GM19372 (cell line): Measurements from ENCODE around the gene ZFR.
"Not testable (repeated sequence)": the region's sequence is repeated elsewhere in the genome, so short reads cannot be mapped to it uniquely, and the experiment has no call there.

Experiments used
- ATAC-seq: cut with Tn5 transposase; IDR thresholded peaks from one replicate; pipeline ENCODE4 v1.9.1; 2021; ENCODE audit warnings: mild to moderate bottlenecking, low read depth, moderate library complexity; ENCODE audit not compliant: unreplicated experiment

Gene ZFR

DNA sequence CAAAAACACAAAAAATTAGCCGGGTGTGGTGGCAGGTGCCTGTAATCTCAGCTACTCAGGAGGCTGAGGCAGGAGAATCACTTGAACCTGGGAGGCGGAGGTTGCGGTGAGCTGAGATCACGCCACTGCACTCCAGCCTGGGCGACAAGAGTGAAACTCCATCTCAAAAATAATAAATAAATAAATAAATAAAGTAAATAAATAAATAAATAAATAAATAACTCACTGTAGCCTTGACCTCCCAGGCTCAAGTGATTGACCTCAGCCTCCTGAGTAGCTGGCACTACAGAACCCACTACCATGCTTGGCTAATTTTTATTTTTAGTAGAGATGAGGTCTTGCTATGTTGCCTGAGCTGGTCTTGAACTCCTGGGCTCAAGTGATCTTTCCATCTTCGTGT is 77.3 kb downstream of the ZFR start:
- ATAC-seq: not testable (repeated sequence)

DNA sequence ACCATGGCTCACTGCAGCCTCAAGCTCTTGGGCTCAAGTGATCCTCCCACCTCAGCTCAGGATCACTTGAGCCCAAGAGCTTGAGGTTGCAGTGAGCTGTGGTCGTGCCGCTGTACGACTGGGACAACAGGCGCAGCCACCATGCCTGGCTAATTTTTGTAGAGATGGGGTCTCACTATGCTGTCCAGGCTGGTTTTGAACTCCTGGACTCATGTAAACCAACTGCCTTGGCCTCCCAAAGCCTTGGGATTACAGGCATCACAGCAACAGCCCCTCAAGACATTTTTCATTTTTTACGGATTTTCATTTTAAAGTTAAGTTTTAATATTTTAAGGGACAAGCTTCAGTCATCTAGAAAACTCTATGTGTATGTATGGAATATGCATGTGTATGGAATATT is 78.9 kb downstream of the ZFR start:
- no peak for ATAC-seq

DNA sequence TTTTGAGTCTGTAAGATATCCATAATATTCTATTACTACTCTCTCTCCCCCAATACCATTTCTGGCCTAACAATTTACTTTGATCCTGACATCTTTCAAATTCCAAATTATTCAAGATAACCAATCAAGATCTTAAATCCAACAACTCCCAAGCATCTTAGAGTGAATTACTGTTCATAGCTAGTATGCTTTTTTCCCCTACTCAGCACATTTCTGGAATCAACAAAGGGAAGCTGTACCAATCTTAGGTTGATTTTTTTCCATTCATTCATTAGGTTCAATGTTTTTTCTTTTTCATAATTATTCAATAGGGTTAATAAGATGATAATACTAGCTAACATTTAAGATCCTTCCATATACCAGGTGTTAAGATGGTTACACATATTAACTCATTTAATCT is 81.5 kb downstream of the ZFR start:
- ATAC-seq: no peak

DNA sequence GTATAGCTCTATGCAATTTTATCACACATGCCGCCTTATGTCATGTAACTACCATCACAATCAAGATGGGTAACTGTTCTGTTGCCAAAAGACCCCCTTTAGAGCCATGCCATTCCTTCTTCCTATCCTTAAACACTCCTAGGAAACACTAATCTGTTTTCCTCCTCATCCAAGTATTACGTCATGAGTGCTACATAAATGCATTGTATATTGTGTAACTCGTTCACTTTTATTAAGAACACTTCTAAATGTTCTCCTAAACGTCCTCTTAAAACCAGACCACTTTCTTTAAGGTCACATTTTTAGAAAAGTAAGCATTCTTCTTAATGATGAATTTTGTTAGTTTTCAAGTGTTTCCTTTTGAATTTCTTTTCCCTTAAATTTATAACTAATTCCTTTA is 82.0 kb downstream of the ZFR start:
- ATAC-seq: no peak

DNA sequence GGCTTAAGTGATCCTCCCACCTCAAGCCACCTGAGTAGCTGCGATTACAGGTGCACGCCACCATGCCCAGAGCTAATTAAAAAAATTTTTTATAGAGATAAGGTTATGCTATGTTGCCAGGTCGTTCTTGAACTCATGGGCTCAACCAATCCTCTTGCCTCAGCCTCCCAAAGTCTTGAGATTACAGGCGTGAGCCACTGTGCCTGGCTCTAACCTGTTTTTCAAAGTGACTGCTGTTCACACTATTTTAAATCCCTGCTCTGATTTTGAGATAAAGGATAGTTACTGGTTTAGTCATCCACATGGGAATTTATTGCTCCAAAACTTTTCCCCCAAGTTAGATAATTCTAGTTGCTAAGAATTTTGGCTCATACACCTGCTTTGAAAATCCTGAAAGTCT is 83.6 kb downstream of the ZFR start:
- no peak for ATAC-seq

DNA sequence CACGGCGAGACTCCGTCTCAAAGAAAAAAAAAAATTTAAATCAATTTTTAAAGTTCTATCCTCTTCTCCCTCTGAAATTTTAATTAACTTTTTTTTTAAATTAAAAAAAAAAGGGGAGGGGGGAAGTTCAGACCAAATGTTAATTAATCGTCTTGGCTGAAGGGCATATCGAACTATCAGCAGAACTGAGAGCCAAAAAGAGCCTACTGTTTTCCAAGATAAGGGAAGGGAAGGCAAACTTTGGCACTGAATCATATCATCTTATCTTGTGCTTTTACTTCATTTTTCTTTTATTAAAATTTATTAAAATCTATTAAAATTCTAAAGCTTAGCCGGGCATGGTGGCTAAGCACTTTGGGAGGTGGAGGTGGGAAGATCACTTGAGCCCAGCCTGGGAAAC is 85.9 kb downstream of the ZFR start:
- ATAC-seq: no peak

DNA sequence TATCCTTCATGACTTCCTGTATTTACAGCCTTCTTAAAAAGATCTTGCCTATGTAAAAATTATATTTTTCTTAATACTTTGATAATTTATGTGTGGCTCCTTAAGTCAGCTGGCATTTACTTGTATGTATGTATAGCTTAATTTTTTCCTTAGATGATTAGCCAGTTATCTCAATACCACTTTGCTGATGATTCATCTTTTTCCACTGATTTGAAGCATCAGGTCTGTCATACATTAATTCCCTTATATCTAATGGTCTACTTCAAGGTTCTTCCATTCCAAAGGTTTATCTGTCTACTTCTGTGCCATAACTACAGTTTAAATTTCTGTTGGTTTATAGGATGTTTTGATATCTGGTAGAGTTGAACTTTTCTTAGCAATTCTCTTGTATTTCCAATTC is 86.9 kb downstream of the ZFR start:
- ATAC-seq: no peak

DNA sequence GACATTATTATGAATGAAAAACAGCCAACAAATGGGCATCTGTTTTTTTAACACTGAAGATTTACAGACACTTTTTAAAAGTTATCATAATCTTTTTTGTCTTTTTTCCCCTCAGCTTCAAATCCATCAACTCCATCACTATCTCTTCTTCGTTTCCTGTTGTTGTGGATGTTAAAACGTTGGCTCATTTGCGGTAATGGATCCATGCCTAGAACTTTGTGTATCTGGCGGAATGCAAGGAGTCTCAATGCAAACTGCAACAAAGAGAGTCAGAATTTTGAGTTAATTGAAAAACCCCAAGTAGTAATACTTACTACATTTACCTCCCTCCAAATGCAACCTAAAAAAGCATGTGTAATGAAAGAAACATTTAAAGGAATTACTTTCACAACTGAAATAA is 88.9 kb downstream of the ZFR start:
- ATAC-seq: no peak

DNA sequence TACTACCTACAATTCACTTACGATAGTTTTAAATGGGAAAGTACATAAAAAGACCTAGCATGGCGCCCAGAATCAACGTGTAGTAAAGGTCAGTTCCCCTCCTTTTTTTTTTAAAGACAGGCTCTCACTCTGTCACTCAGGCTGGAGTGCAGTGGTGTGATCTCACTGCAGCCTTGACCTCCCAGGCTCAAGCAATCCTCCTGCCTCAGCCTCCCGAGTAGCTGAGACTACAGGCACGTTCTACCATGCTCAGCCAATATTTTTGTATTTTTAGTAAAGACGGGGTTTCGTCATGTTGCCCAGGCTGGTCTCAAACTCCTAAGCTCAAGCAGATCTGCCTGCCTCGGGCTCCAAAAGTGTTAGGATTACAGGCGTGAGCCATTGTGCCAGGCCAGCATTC is 91.1 kb downstream of the ZFR start:
- ATAC-seq: no peak

DNA sequence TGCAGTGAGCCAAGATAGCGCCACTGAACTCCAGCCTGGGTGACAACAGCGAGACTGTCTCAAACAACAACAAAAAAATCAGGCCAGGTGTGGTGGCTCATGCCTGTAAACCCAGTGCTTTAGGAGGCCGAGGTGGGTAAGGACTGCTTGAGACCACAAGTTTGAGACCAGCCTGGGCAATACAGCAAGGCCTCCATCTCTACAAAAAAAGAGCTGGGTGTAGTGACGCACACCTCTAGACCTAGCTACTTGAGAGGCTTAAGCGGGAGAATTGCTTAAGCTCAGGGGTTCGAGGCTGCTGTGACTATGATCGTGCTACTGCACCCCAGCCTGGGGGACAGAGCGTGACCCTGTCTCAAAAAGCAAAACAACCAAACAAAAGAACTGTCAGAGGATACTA is 91.9 kb downstream of the ZFR start:
- no peak for ATAC-seq

DNA sequence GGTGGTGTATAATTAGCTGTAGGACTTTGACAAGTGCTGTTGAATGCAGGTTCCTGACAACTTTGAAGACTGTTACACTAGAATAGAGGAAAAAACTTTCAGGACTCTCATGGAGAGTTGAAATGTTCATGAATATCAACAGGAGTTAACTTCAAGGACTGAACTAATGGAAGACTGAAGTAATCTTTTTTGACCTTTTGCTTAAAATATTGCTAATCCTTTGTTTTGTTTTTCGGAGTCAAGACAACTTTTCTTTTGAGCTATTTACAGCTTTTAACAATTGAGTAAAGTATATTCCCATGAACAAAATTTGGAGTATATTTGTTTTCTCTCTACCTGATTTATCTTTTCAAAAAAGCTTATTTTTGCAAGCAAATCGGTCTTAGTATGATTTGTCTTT is 97.7 kb downstream of the ZFR start:
- no peak for ATAC-seq

DNA sequence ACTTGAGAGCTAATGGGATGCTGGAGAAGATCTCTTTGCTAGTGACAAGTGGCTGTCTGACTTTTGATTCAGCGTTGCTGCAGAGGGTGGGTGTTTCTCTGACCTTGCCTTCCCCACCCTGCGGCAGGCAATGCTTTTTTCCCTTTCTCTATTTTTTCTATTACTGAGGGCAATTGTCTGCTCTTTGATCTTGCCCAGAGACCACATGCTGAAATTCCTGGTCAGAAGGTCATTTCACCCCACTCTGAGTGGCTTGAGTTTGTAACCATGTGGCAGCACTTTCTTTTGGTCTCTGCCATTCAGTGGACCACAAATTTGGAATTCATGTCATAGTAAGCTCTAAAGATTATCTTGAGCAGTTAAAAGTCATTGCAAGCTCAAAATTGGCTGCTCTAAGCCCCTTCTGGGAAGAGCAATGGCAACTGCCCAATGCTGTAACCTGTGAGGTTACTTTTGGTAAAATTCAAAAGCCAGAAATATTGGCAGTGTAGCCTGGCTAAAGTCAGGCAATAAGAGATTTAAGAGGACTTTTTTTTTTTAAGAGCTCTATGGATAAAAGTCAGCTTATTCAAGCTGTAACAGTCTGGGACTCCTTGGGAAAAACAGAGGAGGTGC is 101.4 kb downstream of the ZFR start:
- no peak for ATAC-seq

DNA sequence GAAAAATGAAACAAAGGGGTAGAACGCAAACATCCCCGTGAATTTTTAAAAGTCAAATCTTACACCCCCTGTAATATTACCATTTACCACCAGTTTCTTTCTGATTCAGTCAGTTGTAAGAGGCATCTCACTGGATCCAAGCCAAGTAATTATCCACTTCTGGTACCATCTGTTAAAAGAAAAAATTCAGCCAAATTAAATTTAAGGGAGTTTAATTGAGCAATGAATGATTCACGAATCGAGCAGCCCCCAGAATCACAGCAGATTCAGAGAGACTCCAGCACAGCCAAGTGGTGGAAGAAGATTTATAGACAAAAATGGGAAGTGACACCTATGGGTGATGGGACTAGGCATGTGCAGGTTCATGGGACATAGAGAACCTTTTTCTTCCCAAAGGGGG is 101.9 kb downstream of the ZFR start:
- ATAC-seq: no peak

DNA sequence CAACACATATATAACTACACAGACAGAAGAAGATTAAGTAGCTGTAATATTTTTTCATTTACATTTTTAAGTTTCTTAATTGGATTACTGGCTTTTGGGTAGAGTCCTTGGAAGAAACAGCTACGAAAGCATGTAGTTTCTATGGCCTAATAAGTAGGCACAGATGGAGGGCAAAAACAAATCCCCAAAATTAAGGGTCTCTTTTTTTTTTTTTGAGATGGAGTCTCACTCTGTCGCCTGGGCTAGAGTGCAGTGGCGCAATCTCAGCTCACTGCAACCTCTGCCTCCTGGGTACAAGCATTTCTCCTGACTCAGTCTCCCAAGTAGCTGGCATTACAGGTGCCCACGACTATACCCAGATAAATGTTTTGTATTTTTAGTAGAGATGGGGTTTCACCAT is 104.7 kb downstream of the ZFR start:
- no peak for ATAC-seq

DNA sequence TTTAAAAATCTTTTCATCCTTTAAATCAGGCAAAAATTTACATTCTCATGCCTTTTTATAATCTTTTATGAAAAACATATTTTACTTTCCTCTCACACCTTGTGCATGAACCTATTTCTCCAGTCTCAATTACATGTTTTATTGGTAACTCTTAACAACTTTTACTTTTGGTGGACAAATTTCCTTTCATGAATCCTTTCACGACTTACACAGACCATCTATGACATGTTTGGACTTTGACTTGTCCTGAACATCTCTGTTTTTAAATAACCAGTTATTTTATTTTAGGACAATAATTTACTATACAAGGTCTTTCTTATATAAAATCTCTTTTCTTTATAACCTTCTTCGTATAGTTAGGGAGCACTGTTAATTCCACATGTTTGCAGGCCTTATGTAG is 105.3 kb downstream of the ZFR start:
- no peak for ATAC-seq

DNA sequence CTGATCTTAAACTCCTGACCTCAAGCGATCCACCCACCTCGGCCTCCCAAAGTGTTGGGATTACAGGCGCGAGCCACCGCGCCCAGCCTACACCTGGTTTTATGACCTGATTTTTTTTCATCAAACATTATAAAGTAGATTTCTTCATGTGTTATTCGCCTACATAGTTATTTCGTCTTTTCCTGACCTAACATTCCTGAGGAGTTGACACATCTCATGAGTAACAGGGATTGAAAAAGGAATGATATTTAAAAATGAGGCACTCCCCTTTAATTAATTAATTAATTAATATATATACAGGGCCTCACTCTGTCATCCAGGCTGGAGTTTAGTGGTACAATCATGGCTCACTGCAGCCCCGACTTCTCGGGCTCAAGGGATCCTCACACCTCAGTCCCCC is 111.6 kb downstream of the ZFR start:
- ATAC-seq: no peak

DNA sequence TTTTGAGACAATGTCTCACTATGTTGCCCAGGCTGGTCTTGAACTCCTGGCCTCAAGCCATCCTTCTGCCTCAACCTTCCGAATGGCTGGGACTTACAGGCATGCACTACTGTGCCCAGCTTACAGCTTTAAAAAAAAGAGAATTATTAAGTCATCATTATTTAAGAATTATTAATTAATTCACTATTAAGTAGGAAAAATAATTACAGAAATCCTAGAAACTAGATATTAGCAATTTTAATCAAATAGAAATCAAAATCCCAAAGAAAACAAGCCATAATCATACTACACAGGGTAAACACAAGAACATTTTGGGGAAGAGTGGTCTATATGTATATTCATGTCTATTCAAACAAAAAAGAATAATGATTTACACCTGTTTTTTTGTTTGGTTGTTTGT is 112.2 kb downstream of the ZFR start:
- ATAC-seq: no peak

DNA sequence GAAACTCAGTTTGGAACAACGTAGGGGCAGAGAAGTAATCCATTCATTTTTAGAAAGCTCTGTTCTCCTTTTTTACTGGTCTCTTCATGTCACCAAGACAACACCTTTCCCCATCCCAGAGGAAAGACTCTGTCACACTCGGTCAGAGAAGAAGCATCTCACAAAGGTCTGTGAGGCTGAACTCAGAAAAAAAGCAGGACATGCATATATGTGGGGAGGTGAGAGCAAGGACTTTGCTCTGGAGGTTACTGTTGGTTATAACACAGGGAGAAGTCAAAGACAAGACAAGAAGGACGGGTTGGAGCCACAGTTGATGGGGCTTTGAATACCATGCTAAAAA is 112.6 kb downstream of the ZFR start:
- ATAC-seq: no peak

DNA sequence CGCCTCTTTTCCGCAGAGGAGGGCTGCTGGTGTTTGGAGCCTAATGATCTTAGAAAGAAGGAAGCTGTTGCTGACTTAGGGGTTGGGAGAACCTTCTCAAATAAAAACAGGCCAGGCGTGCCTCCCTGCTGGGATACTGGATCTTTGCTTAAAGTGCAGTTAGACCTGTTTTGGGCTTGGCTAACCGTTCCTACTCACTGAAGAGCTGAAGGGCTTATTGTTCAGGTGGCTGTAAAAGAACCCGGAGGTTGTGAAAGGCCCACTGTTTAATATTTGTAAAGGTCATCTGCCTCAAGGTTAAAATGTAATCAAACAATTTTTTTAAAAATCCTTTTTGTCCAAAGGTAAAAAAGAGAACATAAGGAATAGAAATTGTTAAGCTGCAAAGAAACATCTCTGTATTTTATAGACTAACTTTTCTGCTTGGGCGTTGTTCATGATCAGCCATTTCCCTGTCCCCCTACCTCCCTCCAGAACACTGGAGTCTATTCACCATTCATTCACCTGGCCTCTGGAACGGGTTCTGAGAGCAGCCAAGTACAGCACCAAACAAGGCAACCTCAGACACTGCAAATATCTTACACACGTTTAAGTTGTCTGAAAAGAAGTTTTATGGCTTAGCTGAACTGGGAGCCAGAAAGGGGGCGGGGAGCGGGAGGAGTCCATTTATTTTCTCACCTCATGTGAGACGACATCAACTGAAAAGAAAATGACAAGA is 113.2 kb downstream of the ZFR start:
- no peak for ATAC-seq

DNA sequence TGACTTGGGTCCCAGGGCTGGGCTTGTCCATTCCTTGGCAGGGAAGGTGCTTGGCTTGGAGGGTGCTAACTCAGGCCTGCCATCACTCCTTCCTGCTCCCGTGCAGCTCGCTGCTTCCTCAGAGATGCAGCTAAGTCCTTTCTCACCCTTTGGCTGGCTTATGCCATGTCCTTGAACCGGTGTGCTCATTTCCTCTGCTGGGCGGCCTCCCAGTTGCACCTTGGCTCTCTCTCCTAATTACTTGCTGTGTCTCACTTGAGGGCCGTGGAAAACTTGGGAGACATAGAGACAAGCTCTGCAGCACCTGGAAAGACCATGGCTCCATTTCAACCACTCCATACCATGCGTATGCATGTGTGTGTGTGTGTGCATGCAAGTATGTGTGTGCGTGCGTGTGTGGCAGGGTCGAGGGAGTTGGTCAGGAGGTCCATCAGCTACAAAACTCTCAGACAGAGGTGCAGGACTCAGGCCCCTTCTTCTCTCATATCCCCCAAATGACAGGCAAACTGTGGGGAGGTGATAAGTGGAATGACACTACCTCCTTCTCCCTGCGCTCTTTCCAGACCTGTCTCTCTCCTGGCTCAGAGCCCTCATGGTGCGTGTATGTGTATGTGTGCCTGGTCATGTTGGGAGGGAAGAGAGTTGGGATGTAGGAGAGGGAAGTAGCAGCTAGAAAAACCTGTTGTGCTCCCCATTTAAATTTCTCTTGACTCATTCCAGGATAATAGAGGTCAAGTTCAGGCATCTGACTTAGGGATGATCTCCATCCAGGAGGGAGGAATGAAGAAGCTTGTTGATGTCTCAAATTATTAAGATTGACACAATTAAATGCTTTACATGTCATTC is 114.2 kb downstream of the ZFR start:
- ATAC-seq: no peak

DNA sequence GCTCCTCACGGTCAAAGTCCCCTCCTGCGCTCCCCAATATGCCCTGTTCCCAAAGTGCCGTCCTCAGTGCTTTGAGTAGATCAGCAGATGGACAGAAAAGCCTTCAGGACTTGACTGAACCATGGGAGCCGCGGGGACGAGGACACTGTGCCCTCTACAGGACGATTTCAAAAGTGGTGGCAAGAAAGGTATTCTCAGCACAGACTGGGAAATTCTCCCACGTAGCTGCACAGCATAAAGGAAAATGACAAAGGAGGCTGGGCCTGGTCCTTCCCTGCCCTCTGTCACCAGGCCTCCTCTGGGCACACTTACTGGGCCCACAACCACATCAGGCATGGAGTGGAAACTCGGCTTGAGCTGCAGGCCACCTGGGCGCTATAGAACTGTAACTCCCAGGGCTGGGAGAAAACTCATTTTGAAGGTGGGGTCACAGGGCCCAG is 115.1 kb downstream of the ZFR start:
- peak; percentile 87 for ATAC-seq
